ENCODE data around the gene RASGRP2.

RASGRP2 gene

GRCh38 chr11:64720640-64721358 is 23.1 kb downstream of the RASGRP2 start:
- Histone ChIP-seq H3F3A (ENCODE audit: insufficient read depth, low read length) (no peaks in the 10 kb centered on the region), H3K79me2 (ENCODE audit: insufficient read depth, low read length) (no peaks in the 10 kb centered on the region), H3K4me2 (ENCODE audit: low read length) (no peak overlapping the region), H3K9me3 (ENCODE audit: low read length) (no peaks in the 10 kb centered on the region), H3K4me1 (ENCODE audit: insufficient read depth, low read length, severe bottlenecking) (peaks cover 5% of the 10 kb centered on the region), H3K27ac (ENCODE audit: low read depth, low read length, poor library complexity, severe bottlenecking) (no peak overlapping the region), H3K9me2 (ENCODE audit: low read depth, low read length) (no peaks in the 10 kb centered on the region), H4K20me1 (ENCODE audit: insufficient read depth, low read length) (no peaks in the 10 kb centered on the region), H3K27me3 (ENCODE audit: insufficient read depth, low read length) (peaks cover 12% of the 10 kb centered on the region), H3K4me3 (ENCODE audit: low read depth, low read length, poor library complexity, severe bottlenecking) (no peak overlapping the region), H3K9ac (ENCODE audit: low read length) (no peak overlapping the region), H3K36me3 (ENCODE audit: insufficient read depth, low read length) (no peaks in the 10 kb centered on the region), H2AFZ (ENCODE audit: low read length) (no peak overlapping the region)
- TF ChIP-seq EZH2 (IDR thresholded peaks at IDR 0.05; ENCODE audit: borderline replicate concordance, low read length) = no peak
- TF ChIP-seq CTCF (IDR thresholded peaks at IDR 0.05; ENCODE audit: low read length) = no peak

- no peak overlapping the region for H2AFZ ChIP-seq (ENCODE audit: low read length)
- no peaks in the 10 kb centered on the region for H3K9me2 ChIP-seq (ENCODE audit: low read depth, low read length)
- no peak for TF ChIP-seq CTCF (IDR thresholded peaks at IDR 0.05; ENCODE audit: low read length)
- no peak for TF ChIP-seq EZH2 (IDR thresholded peaks at IDR 0.05; ENCODE audit: borderline replicate concordance, low read length)
- H3K4me1 ChIP-seq (ENCODE audit: insufficient read depth, low read length, severe bottlenecking) = peaks cover 5% of the 10 kb centered on the region
- H3K27ac ChIP-seq (ENCODE audit: low read depth, low read length, poor library complexity, severe bottlenecking) = no peak overlapping the region
- H3K9me3 ChIP-seq (ENCODE audit: low read length) = no peaks in the 10 kb centered on the region
- H3K36me3 ChIP-seq (ENCODE audit: insufficient read depth, low read length) = no peaks in the 10 kb centered on the region
- no peak overlapping the region for H3K4me2 ChIP-seq (ENCODE audit: low read length)
- H3K27me3 ChIP-seq (ENCODE audit: insufficient read depth, low read length) = peaks cover 16% of the 10 kb centered on the region
- no peaks in the 10 kb centered on the region for H3F3A ChIP-seq (ENCODE audit: insufficient read depth, low read length)
- H3K79me2 ChIP-seq (ENCODE audit: insufficient read depth, low read length) = no peaks in the 10 kb centered on the region
- no peak overlapping the region for H3K9ac ChIP-seq (ENCODE audit: low read length)
- no peak overlapping the region for H3K4me3 ChIP-seq (ENCODE audit: low read depth, low read length, poor library complexity, severe bottlenecking)
- no peaks in the 10 kb centered on the region for H4K20me1 ChIP-seq (ENCODE audit: insufficient read depth, low read length)
These were observed 23.8 kb downstream of the RASGRP2 start for GRCh38 chr11:64720167-64720566.

- H3K27ac ChIP-seq (ENCODE audit: low read depth, low read length, poor library complexity, severe bottlenecking) = no peak overlapping the region
- no peak overlapping the region for H2AFZ ChIP-seq (ENCODE audit: low read length)
- peaks cover 15% of the 10 kb centered on the region for H3K27me3 ChIP-seq (ENCODE audit: insufficient read depth, low read length)
- no peak overlapping the region for H3K9ac ChIP-seq (ENCODE audit: low read length)
- no peak for TF ChIP-seq CTCF (IDR thresholded peaks at IDR 0.05; ENCODE audit: low read length)
- TF ChIP-seq EZH2 (IDR thresholded peaks at IDR 0.05; ENCODE audit: borderline replicate concordance, low read length) = no peak
- H3K36me3 ChIP-seq (ENCODE audit: insufficient read depth, low read length) = no peaks in the 10 kb centered on the region
- no peaks in the 10 kb centered on the region for H4K20me1 ChIP-seq (ENCODE audit: insufficient read depth, low read length)
- no peak overlapping the region for H3K4me3 ChIP-seq (ENCODE audit: low read depth, low read length, poor library complexity, severe bottlenecking)
- no peaks in the 10 kb centered on the region for H3K79me2 ChIP-seq (ENCODE audit: insufficient read depth, low read length)
- no peaks in the 10 kb centered on the region for H3K9me2 ChIP-seq (ENCODE audit: low read depth, low read length)
- no peak overlapping the region for H3K4me2 ChIP-seq (ENCODE audit: low read length)
- H3K4me1 ChIP-seq (ENCODE audit: insufficient read depth, low read length, severe bottlenecking) = peaks cover 5% of the 10 kb centered on the region
- H3K9me3 ChIP-seq (ENCODE audit: low read length) = no peaks in the 10 kb centered on the region
- H3F3A ChIP-seq (ENCODE audit: insufficient read depth, low read length) = no peaks in the 10 kb centered on the region
These were observed 24.5 kb downstream of the RASGRP2 start for GRCh38 chr11:64719406-64719805.

Data from OCI-LY1 (cell line).